GM19023 (cell line): ENCODE results near the gene PCDH9.

ENCODE experiments used
- ATAC-seq: cut with Tn5 transposase; IDR thresholded peaks from one replicate; pipeline ENCODE4 v1.9.1; 2021; ENCODE audit warnings: mild to moderate bottlenecking, moderate library complexity; ENCODE audit not compliant: unreplicated experiment

The PCDH9 gene

DNA sequence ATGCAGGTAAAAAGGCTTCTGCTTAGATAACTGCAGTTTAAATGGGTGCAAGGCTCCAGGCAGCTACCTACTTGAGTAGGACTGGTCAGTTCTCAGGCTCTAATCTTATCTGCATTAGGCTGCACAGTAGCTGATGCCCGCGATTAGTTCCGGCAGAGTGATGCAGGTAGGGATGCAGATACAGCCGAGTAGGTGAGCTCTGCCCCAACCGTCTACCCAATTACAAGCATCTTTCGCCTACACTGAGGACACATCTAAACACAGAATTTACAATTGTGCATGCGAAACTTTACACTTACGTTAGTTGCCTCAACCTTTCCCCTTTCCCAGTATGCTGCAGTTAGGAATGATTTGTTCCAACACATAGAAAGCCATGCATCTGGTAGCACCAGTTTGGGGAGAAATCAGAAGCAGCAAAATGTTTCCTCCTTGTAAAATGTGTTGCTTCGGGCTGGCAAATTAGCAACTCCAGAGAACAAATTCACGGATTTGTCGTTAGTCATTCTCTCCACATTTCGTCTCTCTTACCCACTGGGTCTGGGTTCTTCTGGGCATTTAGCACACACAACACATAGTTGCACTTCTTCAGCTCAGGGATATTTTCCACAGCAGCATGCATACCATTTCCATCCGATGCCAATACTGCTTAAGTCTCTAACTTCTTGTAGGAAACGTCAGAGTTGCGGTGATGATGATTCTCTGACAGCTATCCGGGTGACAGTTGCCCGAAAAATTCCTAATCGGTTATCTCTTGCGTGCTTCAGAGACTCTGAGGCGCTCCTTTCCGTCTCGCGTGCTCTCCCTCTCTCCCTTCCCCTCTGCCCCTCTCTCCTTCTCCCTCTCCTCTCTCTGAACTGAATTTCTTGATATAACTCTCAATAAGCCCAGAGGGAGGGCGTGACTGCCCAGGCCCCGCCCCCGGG is at the start of gene PCDH9:
TSS of gene PCDH9 (minus strand) at position 856 of the 923 bp plus-strand sequence. CDS start 1,896 bp downstream, outside the sequence.
- ATAC-seq = peak; percentile 1

DNA sequence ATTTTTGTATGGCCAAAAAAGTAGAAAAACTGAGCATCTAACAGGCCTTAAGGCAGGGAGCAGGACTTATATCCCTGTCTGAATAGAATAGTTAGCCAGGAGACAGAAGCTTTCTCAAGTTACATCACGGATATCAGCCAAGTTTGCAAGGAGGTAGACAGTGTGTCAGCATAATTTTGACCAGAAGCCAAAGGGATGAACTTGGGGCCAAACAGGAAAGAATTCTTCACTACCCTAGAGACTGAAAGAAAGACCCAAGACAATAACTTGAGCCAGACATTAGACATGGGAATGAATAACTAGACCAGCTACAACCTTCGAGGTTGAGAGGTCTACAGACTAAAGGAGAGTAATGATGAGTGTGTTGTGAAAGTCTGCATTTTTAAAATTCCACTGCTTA is 48.1 kb upstream of the PCDH9 start:
- ATAC-seq = no peak

DNA sequence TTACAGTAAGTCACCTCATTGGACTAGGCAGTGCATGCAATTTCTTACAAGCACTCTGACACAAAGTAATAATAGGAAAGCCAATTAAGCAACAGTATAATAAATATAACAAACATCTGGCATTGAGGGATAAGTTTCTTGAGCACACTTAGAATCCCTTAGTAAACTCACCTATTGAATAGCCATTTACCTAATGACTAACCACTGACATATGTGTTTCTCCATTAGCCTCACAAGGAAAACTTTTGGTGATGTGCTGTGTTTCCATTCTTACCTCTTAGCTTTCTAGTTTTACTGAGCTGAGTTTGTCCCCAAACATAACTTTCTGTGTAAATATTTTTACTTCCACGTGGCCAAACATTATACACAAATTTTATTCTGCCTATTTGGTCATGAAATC is 47.4 kb upstream of the PCDH9 start:
- no peak for ATAC-seq

GRCh38 chr13:67275351-67275960 is 45.3 kb upstream of the PCDH9 start:
- no peak for ATAC-seq

GRCh38 chr13:67273001-67273400 is 42.9 kb upstream of the PCDH9 start:
- no peak for ATAC-seq

- no peak for ATAC-seq
Measured at GRCh38 chr13:67267136-67267535, 37.0 kb upstream of the PCDH9 start.

GRCh38 chr13:67259208-67259607 is 29.1 kb upstream of the PCDH9 start:
- ATAC-seq = no peak

- ATAC-seq = peak; percentile 80
Measured at GRCh38 chr13:67258482-67258881, 28.3 kb upstream of the PCDH9 start.

GRCh38 chr13:67238861-67239260 is 8.7 kb upstream of the PCDH9 start:
- no peak for ATAC-seq

DNA sequence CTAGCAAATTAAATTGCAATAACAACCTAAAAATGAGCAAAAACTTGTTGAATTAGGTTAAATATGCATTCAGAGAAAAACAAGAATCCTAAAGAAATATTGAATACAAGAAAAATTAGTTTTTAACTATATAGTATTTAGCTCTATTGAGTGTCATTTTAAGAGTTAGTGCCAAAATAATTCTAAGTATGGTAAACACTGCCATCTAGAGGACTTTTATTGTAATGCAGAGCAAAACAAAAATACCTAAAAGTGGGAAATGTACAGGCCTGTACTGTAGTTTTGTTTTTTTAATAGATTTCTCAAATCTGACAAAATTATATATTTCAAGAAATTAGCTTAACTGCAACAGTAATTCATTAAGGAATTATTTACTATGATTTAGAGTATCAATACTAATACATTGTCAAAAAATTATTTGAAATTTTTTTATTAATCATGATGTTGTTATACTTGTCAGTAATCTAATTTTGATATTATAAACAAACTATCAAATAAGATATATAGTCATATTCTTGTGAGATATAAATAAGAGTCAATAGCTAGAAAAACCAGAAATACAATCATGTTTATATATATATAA is 8.2 kb upstream of the PCDH9 start:
- ATAC-seq = peak; percentile 50

DNA sequence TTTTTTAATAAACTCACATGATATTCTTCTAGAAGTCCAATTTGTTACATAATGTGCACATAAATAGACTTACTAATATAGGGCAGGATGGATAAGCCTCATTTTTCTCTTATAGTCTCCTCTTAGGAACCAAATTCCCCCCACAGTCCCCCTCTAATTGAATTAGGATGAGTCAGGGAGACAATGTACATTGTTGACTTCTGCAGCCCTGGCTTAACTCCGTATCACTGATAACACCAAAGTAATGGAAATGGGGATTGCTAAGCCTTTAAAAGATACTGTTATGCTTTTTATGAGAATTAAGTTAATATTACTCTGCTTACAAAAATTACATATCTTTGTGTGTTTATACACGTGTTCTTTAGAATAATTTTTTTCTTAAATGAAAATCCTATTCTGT is 5.1 kb upstream of the PCDH9 start:
- no peak for ATAC-seq

DNA sequence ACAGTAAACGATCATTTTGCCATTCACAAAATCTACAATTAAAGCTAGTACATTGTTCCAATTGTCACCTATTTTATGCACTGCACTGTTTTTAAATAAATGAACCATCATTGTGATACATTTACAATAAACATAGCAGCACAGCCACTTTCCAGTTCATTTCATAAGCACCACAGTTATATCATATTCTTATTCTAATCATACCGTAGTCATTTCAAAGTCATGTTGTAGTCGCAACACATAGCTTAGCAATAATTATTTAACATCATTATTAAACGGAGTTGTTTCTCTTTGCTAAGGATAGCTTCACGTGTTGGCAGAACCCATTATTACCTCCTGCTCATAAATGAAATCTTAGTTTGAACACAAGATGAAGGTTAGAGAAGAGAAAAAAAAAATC is 2.2 kb upstream of the PCDH9 start:
- ATAC-seq = no peak

DNA sequence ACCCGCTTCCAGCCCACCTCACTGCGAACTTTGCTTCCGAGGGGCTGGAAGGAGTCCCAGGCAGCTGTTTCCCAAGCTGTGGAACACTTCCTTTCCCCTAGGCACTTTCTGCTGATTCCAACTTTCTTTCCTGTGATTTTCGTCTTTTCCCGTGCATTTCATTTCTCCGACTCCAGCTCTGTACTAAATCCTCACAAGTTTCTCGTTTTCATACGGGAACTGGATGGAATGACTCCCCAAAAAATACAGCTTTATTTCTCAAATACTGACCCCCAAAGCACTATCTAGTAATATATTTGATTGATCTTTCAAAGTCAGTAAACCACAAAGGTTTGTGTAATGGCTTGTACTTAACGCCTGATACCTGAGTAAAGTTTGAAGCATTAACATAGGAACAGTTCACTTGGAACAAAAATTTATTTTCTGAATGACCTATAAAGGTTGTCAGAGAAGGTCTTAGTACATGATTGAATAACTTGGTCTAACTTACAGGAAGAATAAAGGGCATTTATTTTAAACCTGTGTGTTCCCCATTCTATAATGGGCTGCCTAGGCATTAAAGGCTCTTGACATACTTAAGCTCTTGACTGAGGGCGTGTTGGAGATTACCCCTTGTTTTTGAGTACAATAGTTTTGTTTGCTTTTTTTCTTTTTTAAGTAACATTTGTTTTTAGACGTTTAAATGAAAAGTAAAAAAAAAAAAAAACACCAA is 1.3 kb upstream of the PCDH9 start:
- ATAC-seq = no peak

GRCh38 chr13:67230404-67231288 is 510 bp upstream of the PCDH9 start:
- ATAC-seq = peak; percentile 99

DNA sequence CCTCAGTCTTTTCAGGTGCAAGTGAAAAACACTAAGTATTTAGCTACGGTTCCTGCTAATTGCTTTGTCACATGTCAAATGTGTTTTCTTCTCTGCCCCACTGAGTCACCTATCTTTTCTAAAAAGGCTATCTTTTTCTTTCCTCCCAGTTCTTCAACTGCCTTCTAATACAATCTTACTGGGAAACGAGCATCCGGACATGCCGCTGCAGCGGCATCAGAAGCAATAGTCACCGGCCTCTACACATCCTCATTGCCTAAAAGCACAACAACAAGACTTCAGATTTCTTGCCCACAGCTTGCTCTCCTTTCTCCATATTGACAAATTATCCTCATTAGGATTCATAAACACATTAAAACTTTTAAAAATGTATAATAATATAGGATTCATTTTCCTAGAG is 1.2 kb downstream of the PCDH9 start:
- no peak for ATAC-seq

GRCh38 chr13:67228031-67228430 is 2.1 kb downstream of the PCDH9 start:
- no peak for ATAC-seq

DNA sequence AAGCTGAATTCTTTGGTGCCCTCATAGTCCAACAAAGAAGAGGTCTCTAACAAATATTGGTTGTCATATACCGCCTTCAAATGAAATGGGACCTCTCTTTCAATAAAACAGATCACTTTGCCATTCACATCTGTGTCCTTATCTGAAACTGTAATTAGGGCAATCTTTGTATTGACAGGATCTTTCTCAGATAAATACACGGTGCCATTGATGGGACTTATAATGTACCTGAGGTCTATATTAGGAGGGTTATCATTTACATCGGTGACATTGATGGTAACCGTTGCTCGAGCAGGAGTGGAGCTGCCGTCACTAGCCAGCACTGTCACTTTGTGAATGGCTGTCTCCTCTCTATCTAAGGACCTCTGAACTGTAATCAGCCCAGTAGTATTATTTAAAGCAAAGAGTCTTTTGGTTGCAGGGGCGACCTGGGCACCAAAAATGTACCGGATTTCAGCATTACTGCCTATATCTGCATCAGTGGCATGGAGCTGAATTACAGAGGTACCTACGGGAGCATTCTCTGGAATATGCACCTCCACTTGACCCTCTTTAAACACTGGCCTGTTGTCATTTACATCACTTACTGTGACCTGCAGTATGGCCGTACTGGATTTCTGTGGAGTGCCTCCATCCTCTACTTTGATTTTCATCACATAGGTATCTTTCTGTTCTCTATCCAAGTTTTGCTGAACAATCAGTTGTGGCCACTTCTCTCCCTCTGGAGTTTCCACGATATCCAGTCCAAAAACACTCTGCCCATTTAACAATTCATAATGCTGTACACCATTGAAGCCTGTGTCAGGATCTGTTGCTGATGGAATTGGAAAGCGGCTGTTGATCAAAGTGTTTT is 2.8 kb downstream of the PCDH9 start:
- no peak for ATAC-seq

DNA sequence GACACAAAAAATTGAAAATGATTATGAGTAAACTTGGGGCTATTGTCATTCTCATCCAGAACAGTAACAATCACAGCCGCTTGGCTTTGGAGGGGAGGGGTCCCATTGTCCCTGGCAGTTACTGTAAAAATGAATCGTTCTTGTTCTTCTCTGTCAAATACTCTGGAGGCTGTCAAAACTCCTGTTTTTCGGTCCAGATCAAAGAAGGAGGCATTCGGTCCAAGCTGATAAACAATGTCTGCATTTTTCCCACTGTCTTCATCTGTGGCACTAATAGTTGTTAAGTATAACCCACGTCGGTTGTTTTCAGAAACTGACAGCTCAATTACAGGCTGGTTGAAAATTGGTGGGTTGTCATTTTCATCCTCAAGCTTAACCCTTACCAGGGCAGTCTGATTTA is 3.4 kb downstream of the PCDH9 start:
- ATAC-seq = no peak
